Activated naive CD4-positive, alpha-beta T cell treated with anti-CD3 and anti-CD28 coated beads, Interleukin-2, amount 50 U/mL, for 24 hours (primary cell): ENCODE data around the gene ADAMTS7.
A peak's percentile ranks its signal among the peaks of the same experiment; 100 is the strongest.
"Not testable (repeated sequence)": the region's sequence is repeated elsewhere in the genome, so short reads cannot be mapped to it uniquely, and the experiment has no call there.

Experiments
- H3K27ac Mint-ChIP-seq: one replicate; pipeline ENCODE4 v1.8.0; 2021; ENCODE audit warnings: mild to moderate bottlenecking, mixed read lengths
- H3K27me3 Mint-ChIP-seq: one replicate; pipeline ENCODE4 v1.8.0; 2021; ENCODE audit warnings: mixed read lengths
- H3K36me3 Mint-ChIP-seq: one replicate; pipeline ENCODE4 v1.8.0; 2021; ENCODE audit warnings: mixed read lengths
- H3K4me1 Mint-ChIP-seq: one replicate; pipeline ENCODE4 v1.8.0; 2021; ENCODE audit warnings: mixed read lengths
- H3K4me3 Mint-ChIP-seq: one replicate; pipeline ENCODE4 v1.8.0; 2021; ENCODE audit warnings: mild to moderate bottlenecking, mixed read lengths
- H3K9me3 Mint-ChIP-seq: one replicate; pipeline ENCODE4 v1.8.0; 2021; ENCODE audit warnings: mixed read lengths

ADAMTS7 gene

GRCh38 chr15:78839151-78839550, 27.9 kb upstream of the ADAMTS7 start:
- H3K36me3 Mint-ChIP-seq, H3K4me3 Mint-ChIP-seq, H3K27me3 Mint-ChIP-seq, H3K27ac Mint-ChIP-seq, H3K4me1 Mint-ChIP-seq, H3K9me3 Mint-ChIP-seq: not testable (repeated sequence)

- no peaks in the 10 kb centered on the region for H3K4me1 Mint-ChIP-seq
- H3K36me3 Mint-ChIP-seq = no peaks in the 10 kb centered on the region
- no peak overlapping the region for H3K4me3 Mint-ChIP-seq
- H3K27ac Mint-ChIP-seq = no peak overlapping the region
- no peaks in the 10 kb centered on the region for H3K27me3 Mint-ChIP-seq
- no peaks in the 10 kb centered on the region for H3K9me3 Mint-ChIP-seq
These were observed 27.2 kb upstream of the ADAMTS7 start for GRCh38 chr15:78838489-78838888.

GRCh38 chr15:78837543-78837942, 26.3 kb upstream of the ADAMTS7 start:
- Mint-ChIP-seq H3K9me3 (no peaks in the 10 kb centered on the region), H3K4me3 (no peak overlapping the region), H3K36me3 (no peaks in the 10 kb centered on the region), H3K27ac (no peak overlapping the region), H3K27me3 (peaks cover 3% of the 10 kb centered on the region), H3K4me1 (no peaks in the 10 kb centered on the region)

GRCh38 chr15:78837131-78837530, 25.9 kb upstream of the ADAMTS7 start:
- no peaks in the 10 kb centered on the region for H3K36me3 Mint-ChIP-seq
- no peak overlapping the region for H3K27ac Mint-ChIP-seq
- peaks cover 3% of the 10 kb centered on the region for H3K27me3 Mint-ChIP-seq
- H3K9me3 Mint-ChIP-seq = no peaks in the 10 kb centered on the region
- no peaks in the 10 kb centered on the region for H3K4me1 Mint-ChIP-seq
- no peak overlapping the region for H3K4me3 Mint-ChIP-seq

- no peaks in the 10 kb centered on the region for H3K9me3 Mint-ChIP-seq
- no peak overlapping the region for H3K4me3 Mint-ChIP-seq
- H3K36me3 Mint-ChIP-seq = no peaks in the 10 kb centered on the region
- peaks cover 4% of the 10 kb centered on the region for H3K27me3 Mint-ChIP-seq
- no peaks in the 10 kb centered on the region for H3K4me1 Mint-ChIP-seq
- no peak overlapping the region for H3K27ac Mint-ChIP-seq
These were observed 25.1 kb upstream of the ADAMTS7 start for GRCh38 chr15:78836333-78836732.

- peak overlapping the region; percentile 51 for H3K27ac Mint-ChIP-seq
- H3K9me3 Mint-ChIP-seq = no peaks in the 10 kb centered on the region
- H3K27me3 Mint-ChIP-seq = peaks cover 7% of the 10 kb centered on the region
- peak overlapping the region; percentile 85 for H3K4me3 Mint-ChIP-seq
- H3K4me1 Mint-ChIP-seq = no peaks in the 10 kb centered on the region
- no peaks in the 10 kb centered on the region for H3K36me3 Mint-ChIP-seq
These were observed 20.3 kb upstream of the ADAMTS7 start for GRCh38 chr15:78831229-78832207.

- Mint-ChIP-seq H3K36me3 (no peaks in the 10 kb centered on the region), H3K4me1 (no peaks in the 10 kb centered on the region), H3K4me3 (peak overlapping the region; percentile 85), H3K27ac (peak overlapping the region; percentile 12), H3K27me3 (peaks cover 7% of the 10 kb centered on the region), H3K9me3 (no peaks in the 10 kb centered on the region)
These were observed 19.4 kb upstream of the ADAMTS7 start for GRCh38 chr15:78830514-78831228.

GRCh38 chr15:78828920-78829319, 17.7 kb upstream of the ADAMTS7 start:
- no peaks in the 10 kb centered on the region for H3K4me1 Mint-ChIP-seq
- H3K36me3 Mint-ChIP-seq = no peaks in the 10 kb centered on the region
- no peak overlapping the region for H3K27ac Mint-ChIP-seq

GRCh38 chr15:78822514-78822913, 11.2 kb upstream of the ADAMTS7 start:
- Mint-ChIP-seq H3K4me3 (no peak overlapping the region), H3K4me1 (no peaks in the 10 kb centered on the region), H3K27ac (no peak overlapping the region), H3K9me3 (no peaks in the 10 kb centered on the region), H3K27me3 (no peaks in the 10 kb centered on the region), H3K36me3 (no peaks in the 10 kb centered on the region)

More at GRCh38 chr15:78828920-78829319, 17.7 kb upstream of the ADAMTS7 start:
- Mint-ChIP-seq H3K4me3 (no peak overlapping the region), H3K9me3 (no peaks in the 10 kb centered on the region), H3K27me3 (peaks cover 7% of the 10 kb centered on the region)

GRCh38 chr15:78811825-78812183, 540 bp upstream of the ADAMTS7 start:
- Mint-ChIP-seq H3K4me3 (peak overlapping the region; percentile 86), H3K9me3 (no peaks in the 10 kb centered on the region), H3K4me1 (peaks cover 13% of the 10 kb centered on the region), H3K36me3 (peaks cover 2% of the 10 kb centered on the region), H3K27me3 (peaks cover 31% of the 10 kb centered on the region), H3K27ac (no peak overlapping the region)

- Mint-ChIP-seq H3K27me3 (peaks cover 29% of the 10 kb centered on the region), H3K36me3 (peaks cover 2% of the 10 kb centered on the region), H3K27ac (no peak overlapping the region), H3K4me1 (peaks cover 13% of the 10 kb centered on the region), H3K9me3 (no peaks in the 10 kb centered on the region), H3K4me3 (peak overlapping the region; percentile 75)
These were observed 721 bp downstream of the ADAMTS7 start for GRCh38 chr15:78810362-78811123.

- Mint-ChIP-seq H3K4me3 (peak overlapping the region; percentile 58), H3K27me3 (peaks cover 29% of the 10 kb centered on the region), H3K4me1 (peaks cover 13% of the 10 kb centered on the region)
These were observed 1.3 kb downstream of the ADAMTS7 start for GRCh38 chr15:78810003-78810361.

GRCh38 chr15:78808550-78808949, 2.7 kb downstream of the ADAMTS7 start:
- no peak overlapping the region for H3K4me3 Mint-ChIP-seq
- H3K4me1 Mint-ChIP-seq = peaks cover 13% of the 10 kb centered on the region
- no peak overlapping the region for H3K27ac Mint-ChIP-seq
- H3K9me3 Mint-ChIP-seq = no peaks in the 10 kb centered on the region
- peaks cover 2% of the 10 kb centered on the region for H3K36me3 Mint-ChIP-seq
- peaks cover 22% of the 10 kb centered on the region for H3K27me3 Mint-ChIP-seq

More at GRCh38 chr15:78810003-78810361, 1.3 kb downstream of the ADAMTS7 start:
- peaks cover 2% of the 10 kb centered on the region for H3K36me3 Mint-ChIP-seq
- no peak overlapping the region for H3K27ac Mint-ChIP-seq
- H3K9me3 Mint-ChIP-seq = no peaks in the 10 kb centered on the region

- Mint-ChIP-seq H3K27ac (no peak overlapping the region), H3K27me3 (peaks cover 14% of the 10 kb centered on the region), H3K36me3 (peaks cover 2% of the 10 kb centered on the region), H3K9me3 (no peaks in the 10 kb centered on the region), H3K4me3 (no peak overlapping the region), H3K4me1 (peaks cover 9% of the 10 kb centered on the region)
These were observed 3.9 kb downstream of the ADAMTS7 start for GRCh38 chr15:78807359-78807758.

- Mint-ChIP-seq H3K27me3 (peaks cover 2% of the 10 kb centered on the region), H3K9me3 (no peaks in the 10 kb centered on the region), H3K36me3 (peaks cover 2% of the 10 kb centered on the region), H3K27ac (no peak overlapping the region), H3K4me1 (no peaks in the 10 kb centered on the region), H3K4me3 (no peak overlapping the region)
These were observed 6.9 kb downstream of the ADAMTS7 start for GRCh38 chr15:78804391-78804792.
